C4-2B (cell line): ENCODE results near the gene LIPF.

Experiments
- ZFX ChIP-seq: fragments of 450-650 bp; IDR thresholded peaks from 2 replicates; pipeline ENCODE4 v1.6.1; 2017
- TF ChIP-seq, protein P1 (sequence below): fragments of 450-650 bp; conservative IDR thresholded peaks from 2 replicates; pipeline ENCODE4 v1.5.1; 2017; ENCODE audit warnings: mild to moderate bottlenecking

DNA sequence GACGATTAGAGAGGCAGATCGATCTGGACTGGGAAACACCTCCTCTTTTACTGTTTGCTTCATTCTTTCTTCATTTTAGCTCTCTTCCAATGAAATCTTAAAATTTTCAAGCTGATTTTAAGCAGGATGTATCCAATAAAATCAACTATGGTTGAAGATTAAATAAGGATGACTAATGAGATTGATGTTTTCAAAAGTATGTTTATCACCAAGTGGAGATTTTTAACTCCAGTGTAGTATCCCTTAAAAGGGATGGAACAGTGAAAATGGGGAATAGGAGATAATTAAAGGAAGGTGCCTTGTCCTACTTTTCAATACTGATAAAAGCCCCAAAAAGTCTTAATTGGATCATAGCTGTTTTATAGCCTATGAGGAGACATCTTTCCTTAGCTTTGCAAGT is 11.6 kb upstream of the LIPF start:
- TF ChIP-seq, protein P1, sequence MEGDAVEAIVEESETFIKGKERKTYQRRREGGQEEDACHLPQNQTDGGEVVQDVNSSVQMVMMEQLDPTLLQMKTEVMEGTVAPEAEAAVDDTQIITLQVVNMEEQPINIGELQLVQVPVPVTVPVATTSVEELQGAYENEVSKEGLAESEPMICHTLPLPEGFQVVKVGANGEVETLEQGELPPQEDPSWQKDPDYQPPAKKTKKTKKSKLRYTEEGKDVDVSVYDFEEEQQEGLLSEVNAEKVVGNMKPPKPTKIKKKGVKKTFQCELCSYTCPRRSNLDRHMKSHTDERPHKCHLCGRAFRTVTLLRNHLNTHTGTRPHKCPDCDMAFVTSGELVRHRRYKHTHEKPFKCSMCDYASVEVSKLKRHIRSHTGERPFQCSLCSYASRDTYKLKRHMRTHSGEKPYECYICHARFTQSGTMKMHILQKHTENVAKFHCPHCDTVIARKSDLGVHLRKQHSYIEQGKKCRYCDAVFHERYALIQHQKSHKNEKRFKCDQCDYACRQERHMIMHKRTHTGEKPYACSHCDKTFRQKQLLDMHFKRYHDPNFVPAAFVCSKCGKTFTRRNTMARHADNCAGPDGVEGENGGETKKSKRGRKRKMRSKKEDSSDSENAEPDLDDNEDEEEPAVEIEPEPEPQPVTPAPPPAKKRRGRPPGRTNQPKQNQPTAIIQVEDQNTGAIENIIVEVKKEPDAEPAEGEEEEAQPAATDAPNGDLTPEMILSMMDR = no peak
- TF ChIP-seq ZFX = no peak
